ENCODE measurements around the gene AMN. TPM values are rescaled to one million over a fixed set of nuclear protein-coding genes. Genes with fewer than 3 reads are reported as not detected.

Gene AMN
- total RNA-seq, 2 donors from 2014 or later = 6.0 TPM; not detected in 1

- H3K36me3 ChIP-seq (replicated peaks in 1 of 2; ENCODE audit: insufficient read depth in 1 of 2, low read depth in 2 of 2) = peaks cover 16 to 55% of the 10 kb centered on the region in 2 donors
- no peaks in the 10 kb centered on the region for H3K27me3 ChIP-seq
- H3K9me3 ChIP-seq = no peaks in the 10 kb centered on the region
- no peak overlapping the region for H3K27ac ChIP-seq
- 89 to 90% methylated on average over 21 of the region's 21 CpGs for WGBS, 2 donors
- H3K4me3 ChIP-seq = no peak overlapping the region
- TF ChIP-seq CTCF (IDR thresholded peaks at IDR 0.05) (no peak), POLR2A (IDR thresholded peaks at IDR 0.05) (no peak)
- DNase-seq (no peak), ATAC-seq (no peak)
- H3K4me1 ChIP-seq = no peaks in the 10 kb centered on the region
- intact Hi-C loops (cut with DNase I) = no loop called here
Observed at GRCh38 chr14:102966681-102967505, 44.4 kb downstream of the AMN start.

- TF ChIP-seq CTCF (IDR thresholded peaks at IDR 0.05) (no peak), POLR2A (IDR thresholded peaks at IDR 0.05) (no peak)
- no peak overlapping the region for H3K27ac ChIP-seq
- peaks cover 14 to 50% of the 10 kb centered on the region in 2 donors for H3K36me3 ChIP-seq (replicated peaks in 1 of 2; ENCODE audit: insufficient read depth in 1 of 2, low read depth in 2 of 2)
- H3K9me3 ChIP-seq = no peaks in the 10 kb centered on the region
- no peak overlapping the region for H3K4me3 ChIP-seq
- ATAC-seq = no peak
- 91 to 96% methylated on average over 14 of the region's 14 CpGs for WGBS, 2 donors
- intact Hi-C loops (cut with DNase I) = no loop called here
- DNase-seq = no peak
- no peaks in the 10 kb centered on the region for H3K4me1 ChIP-seq
- H3K27me3 ChIP-seq = no peaks in the 10 kb centered on the region
Observed at GRCh38 chr14:102967506-102967795, 45.0 kb downstream of the AMN start.

GRCh38 chr14:102968306-102968705 lies 45.8 kb downstream of the AMN start:
- no peaks in the 10 kb centered on the region for H3K4me1 ChIP-seq
- DNase-seq = no peak
- no peak for TF ChIP-seq CTCF (IDR thresholded peaks at IDR 0.05)
- TF ChIP-seq POLR2A (IDR thresholded peaks at IDR 0.05) = no peak
- intact Hi-C loops (cut with DNase I) = no loop called here
- ATAC-seq = no peak
- 89 to 96% methylated on average over 13 of the region's 13 CpGs for WGBS, 2 donors
- no peaks in the 10 kb centered on the region for H3K27me3 ChIP-seq
- H3K36me3 ChIP-seq (replicated peaks in 1 of 2; ENCODE audit: insufficient read depth in 1 of 2, low read depth in 2 of 2) = peaks cover 14 to 48% of the 10 kb centered on the region in 2 donors
- no peak overlapping the region for H3K4me3 ChIP-seq
- no peak overlapping the region for H3K27ac ChIP-seq
- H3K9me3 ChIP-seq = no peaks in the 10 kb centered on the region

GRCh38 chr14:102969060-102969791 lies 46.8 kb downstream of the AMN start:
- no peaks in the 10 kb centered on the region for H3K9me3 ChIP-seq
- peaks cover 10 to 49% of the 10 kb centered on the region in 2 donors for H3K36me3 ChIP-seq (replicated peaks in 1 of 2; ENCODE audit: insufficient read depth in 1 of 2, low read depth in 2 of 2)
- TF ChIP-seq POLR2A (IDR thresholded peaks at IDR 0.05) = no peak
- no peak for TF ChIP-seq CTCF (IDR thresholded peaks at IDR 0.05)
- intact Hi-C loops (cut with DNase I) = no loop called here
- no peak overlapping the region for H3K4me3 ChIP-seq
- H3K27me3 ChIP-seq = no peaks in the 10 kb centered on the region
- ATAC-seq (no peak), DNase-seq (no peak)
- H3K27ac ChIP-seq = no peak overlapping the region
- WGBS, 2 donors = 91 to 96% methylated on average over 24 to 25 of the region's 26 CpGs
- no peaks in the 10 kb centered on the region for H3K4me1 ChIP-seq
